Measurements from ENCODE around the gene NDP. TPM values are rescaled to one million over a fixed set of nuclear protein-coding genes. Genes with fewer than 3 reads are reported as not detected.

Gene NDP
- total RNA-seq, 4 donors from 2014 or later = 2.1 to 6.1 (median 2.3) TPM

Other genes starting within 250 kb of the NDP start
- gene MAOB, start 90.9 kb downstream of the NDP start, total RNA-seq = 10 to 100 TPM in 3 of 4 donors, 1 to 10 TPM in 1; 8.8 to 35.1 (median 22.8) TPM

Data from tibial nerve (tissue), 4 donors.